CD8-positive, alpha-beta memory T cell (primary cell): ENCODE measurements around the gene C12orf76. TPM values are rescaled to one million over a fixed set of nuclear protein-coding genes. Genes with fewer than 3 reads are reported as not detected.

Experiments
- CTCF ChIA-PET: fragments of 350-600 bp; sonication (Branson Sonifier 250); formaldehyde crosslinking; loops from one replicate; lab custom pipeline; 2021; ENCODE audit warnings: antibody characterized with exemption; lab: Charles Lee
- POLR2A ChIA-PET: fragments of 350-600 bp; sonication (Branson Sonifier 250); formaldehyde crosslinking; loops from one replicate; lab custom pipeline; 2021; ENCODE audit warnings: antibody characterized with exemption; lab: Charles Lee
- DNase-seq, 5 donors: peaks; one replicate each; pipeline versions ENCODE4 v3.0.0 to v3.0.0-alpha.2; 2020 to 2022; ENCODE audit warnings: mixed read lengths in 1 of 5
- H3K27ac ChIP-seq: one replicate; pipeline ENCODE4 v1.7.0; 2013; ENCODE audit warnings: low read depth, mild to moderate bottlenecking, low read length, moderate library complexity
- H3K27me3 ChIP-seq: 2 replicates; pipeline ENCODE4 v1.7.0; 2013; ENCODE audit warnings: low read length, mild to moderate bottlenecking; ENCODE audit not compliant: insufficient read depth, poor library complexity, severe bottlenecking
- H3K36me3 ChIP-seq: 2 replicates; pipeline ENCODE4 v1.7.0; 2013; ENCODE audit warnings: mild to moderate bottlenecking, low read length, moderate library complexity; ENCODE audit not compliant: insufficient read depth
- H3K4me1 ChIP-seq: 2 replicates; pipeline ENCODE4 v1.7.0; 2013; ENCODE audit warnings: mild to moderate bottlenecking, low read length, moderate library complexity; ENCODE audit not compliant: insufficient read depth
- H3K4me3 ChIP-seq: 2 replicates; pipeline ENCODE4 v1.7.0; 2013; ENCODE audit warnings: mild to moderate bottlenecking, low read length
- H3K9me3 ChIP-seq: 2 replicates; pipeline ENCODE4 v1.7.0; 2013; ENCODE audit warnings: mild to moderate bottlenecking, low read length
- H3K27ac Mint-ChIP-seq, 8 donors: one replicate each; pipeline ENCODE4 v1.8.0; 2020 to 2021; ENCODE audit warnings: mixed read lengths in 8 of 8, mild to moderate bottlenecking in 6 of 8, inconsistent platforms in 3 of 8, moderate library complexity in 3 of 8
- H3K27me3 Mint-ChIP-seq, 2 donors: one replicate each; pipeline ENCODE4 v1.8.0; 2020 to 2021; ENCODE audit warnings: mixed read lengths in 2 of 2, mild to moderate bottlenecking in 1 of 2, moderate library complexity in 1 of 2
- H3K36me3 Mint-ChIP-seq, 3 donors: one replicate each; pipeline ENCODE4 v1.8.0; 2020 to 2021; ENCODE audit warnings: mixed read lengths in 3 of 3, inconsistent platforms in 1 of 3, mild to moderate bottlenecking in 1 of 3
- H3K4me1 Mint-ChIP-seq, 3 donors: one replicate each; pipeline ENCODE4 v1.8.0; 2020 to 2021; ENCODE audit warnings: mixed read lengths in 3 of 3, inconsistent platforms in 1 of 3, mild to moderate bottlenecking in 1 of 3
- H3K4me3 Mint-ChIP-seq, 7 donors: one replicate each; pipeline ENCODE4 v1.8.0; 2020 to 2021; ENCODE audit warnings: mixed read lengths in 7 of 7, mild to moderate bottlenecking in 6 of 7, moderate library complexity in 4 of 7, inconsistent platforms in 2 of 7
- H3K9me3 Mint-ChIP-seq, 5 donors: one replicate each; pipeline ENCODE4 v1.8.0; 2020 to 2022; ENCODE audit warnings: mixed read lengths in 5 of 5, mild to moderate bottlenecking in 3 of 5, moderate library complexity in 2 of 5, inconsistent platforms in 1 of 5
- polyA plus RNA-seq: library from polyadenylated mRNA; unstranded; fragments of 300-500 nt; fragmentation: Illumina TruSeq; gene quantifications from one replicate; pipeline ENCODE4 v1.2.3, GENCODE V29; 2021
- total RNA-seq, 2 experiments: library from RNA; stranded (reverse); gene quantifications; one replicate each; pipeline ENCODE4 v1.2.3, GENCODE V29; 2021

The C12orf76 gene
- total and polyA plus RNA-seq, 3 experiments from 2014 or later, result 11.7 to 17.3 (median 12.7) TPM

- peaks cover 70 to 83% (median 73%) of the 10 kb centered on the region in 3 donors for H3K4me1 Mint-ChIP-seq
- DNase-seq, result no peak
- H3K27me3 Mint-ChIP-seq, result no peaks in the 10 kb centered on the region
- peak overlapping the region; percentile 76 for H3K27ac ChIP-seq
- peak overlapping the region; percentile 80 to 97 (median 92) for H3K27ac Mint-ChIP-seq
- H3K36me3 ChIP-seq, result no peaks in the 10 kb centered on the region
- ChIA-PET CTCF (interaction anchor here (1.3 kb wide), 1 partner anchor 31 kb away, joined by 3 read pairs; no protein-coding TSS in a partner anchor), POLR2A (no interaction called here)
- H3K9me3 ChIP-seq, result no peaks in the 10 kb centered on the region
- peaks cover 46% of the 10 kb centered on the region for H3K4me1 ChIP-seq
- H3K4me3 ChIP-seq, result peak overlapping the region; percentile 77
- peaks cover 0 to 36% (median 0%) of the 10 kb centered on the region in 3 donors for H3K36me3 Mint-ChIP-seq
- no peaks in the 10 kb centered on the region for H3K9me3 Mint-ChIP-seq
- no peaks in the 10 kb centered on the region for H3K27me3 ChIP-seq
- peak overlapping the region; percentile 82 to 98 (median 92) for H3K4me3 Mint-ChIP-seq
Observed at GRCh38 chr12:109996483-109996853, 51.9 kb downstream of the C12orf76 start.

- Mint-ChIP-seq H3K4me3 (peak within 1 kb of the TSS; percentile 88 to 100 (median 97)), H3K4me1 (peaks cover 71 to 82% (median 74%) of the 10 kb centered on the region in 3 donors), H3K27ac (peak within 1 kb of the TSS; percentile 81 to 99 (median 96)), H3K27me3 (no peaks in the 10 kb centered on the region), H3K36me3 (peaks cover 0 to 41% (median 0%) of the 10 kb centered on the region in 3 donors), H3K9me3 (no peaks in the 10 kb centered on the region)
- peak; percentile 93 to 97 (median 93) for DNase-seq
- H3K27ac ChIP-seq, result peak within 1 kb of the TSS; percentile 76
- H3K4me3 ChIP-seq, result peak within 1 kb of the TSS; percentile 77
- no peaks in the 10 kb centered on the region for H3K9me3 ChIP-seq
- POLR2A ChIA-PET, result interaction anchor here (0.6 to 1.0 kb wide), 2 partner anchors 506 to 610 kb away, joined by 3 to 6 read pairs; partner anchors contain the start of genes RAD9B and VPS29
- CTCF ChIA-PET, result interaction anchor here (1.3 to 1.8 kb wide), 2 partner anchors 18 to 31 kb away, joined by 3 to 5 read pairs; no protein-coding TSS in a partner anchor
- H3K36me3 ChIP-seq, result no peaks in the 10 kb centered on the region
- H3K4me1 ChIP-seq, result peaks cover 43% of the 10 kb centered on the region
- no peaks in the 10 kb centered on the region for H3K27me3 ChIP-seq
Observed at GRCh38 chr12:109995686-109996482, 52.4 kb downstream of the C12orf76 start, which contains the start of gene GIT2. GIT2 (minus strand) TSS chr12:109996368; CDS start chr12:109996224, 144 bp downstream.

- POLR2A ChIA-PET, result interaction anchor here (1.0 to 1.5 kb wide), 2 partner anchors 28 to 507 kb away, joined by 3 to 4 read pairs; partner anchors contain the start of genes RAD9B and VPS29
- H3K4me3 ChIP-seq, result peak overlapping the region; percentile 77
Observed at GRCh38 chr12:109995361-109995685, 53.0 kb downstream of the C12orf76 start.

GRCh38 chr12:109994401-109995175, 53.7 kb downstream of the C12orf76 start:
- Histone ChIP-seq H3K4me3 (peak overlapping the region; percentile 77), H3K36me3 (peaks cover 8% of the 10 kb centered on the region), H3K4me1 (peaks cover 37% of the 10 kb centered on the region), H3K27me3 (no peaks in the 10 kb centered on the region), H3K27ac (peak overlapping the region; percentile 76), H3K9me3 (no peaks in the 10 kb centered on the region)
- peaks cover 0 to 49% (median 1%) of the 10 kb centered on the region in 3 donors for H3K36me3 Mint-ChIP-seq
- POLR2A ChIA-PET, result interaction anchor here (1.0 to 1.5 kb wide), 2 partner anchors 27 to 507 kb away, joined by 3 to 4 read pairs; partner anchors contain the start of genes RAD9B and VPS29
- H3K27ac Mint-ChIP-seq, result peak overlapping the region; percentile 74 to 99 (median 96)
- H3K27me3 Mint-ChIP-seq, result no peaks in the 10 kb centered on the region
- H3K4me3 Mint-ChIP-seq, result peak overlapping the region; percentile 88 to 98 (median 97)
- H3K4me1 Mint-ChIP-seq, result peaks cover 66 to 83% (median 74%) of the 10 kb centered on the region in 3 donors
- DNase-seq, result peak in 1 of 5 donors; percentile 13
- CTCF ChIA-PET, result interaction anchor here (1.0 to 1.8 kb wide), 3 partner anchors 19 to 93 kb away, joined by 3 to 5 read pairs (median 3); no protein-coding TSS in a partner anchor
- H3K9me3 Mint-ChIP-seq, result no peaks in the 10 kb centered on the region

More at GRCh38 chr12:109995361-109995685, 53.0 kb downstream of the C12orf76 start:
- H3K9me3 Mint-ChIP-seq, result no peaks in the 10 kb centered on the region
- peaks cover 70 to 81% (median 74%) of the 10 kb centered on the region in 3 donors for H3K4me1 Mint-ChIP-seq
- DNase-seq, result no peak
- H3K27me3 Mint-ChIP-seq, result no peaks in the 10 kb centered on the region
- H3K36me3 Mint-ChIP-seq, result peaks cover 0 to 47% (median 0%) of the 10 kb centered on the region in 3 donors
- Histone ChIP-seq H3K27me3 (no peaks in the 10 kb centered on the region), H3K4me1 (peaks cover 39% of the 10 kb centered on the region), H3K9me3 (no peaks in the 10 kb centered on the region), H3K27ac (peak overlapping the region; percentile 76), H3K36me3 (peaks cover 5% of the 10 kb centered on the region)
- H3K4me3 Mint-ChIP-seq, result peak overlapping the region; percentile 88 to 98 (median 97)
- CTCF ChIA-PET, result interaction anchor here (1.0 to 1.8 kb wide), 3 partner anchors 18 to 94 kb away, joined by 3 to 5 read pairs (median 3); no protein-coding TSS in a partner anchor
- peak overlapping the region; percentile 74 to 99 (median 96) for H3K27ac Mint-ChIP-seq

- Histone ChIP-seq H3K4me3 (no peak overlapping the region), H3K36me3 (peaks cover 23% of the 10 kb centered on the region), H3K27me3 (no peaks in the 10 kb centered on the region), H3K4me1 (peaks cover 30% of the 10 kb centered on the region), H3K9me3 (no peaks in the 10 kb centered on the region), H3K27ac (no peak overlapping the region)
- peak overlapping the region in 6 of 7 donors; percentile 16 to 98 (median 74) for H3K4me3 Mint-ChIP-seq
- H3K27me3 Mint-ChIP-seq, result no peaks in the 10 kb centered on the region
- POLR2A ChIA-PET, result interaction anchor here (0.7 kb wide), 1 partner anchor 9 kb away, joined by 3 read pairs; no protein-coding TSS in a partner anchor
- peaks cover 59 to 82% (median 68%) of the 10 kb centered on the region in 3 donors for H3K4me1 Mint-ChIP-seq
- H3K9me3 Mint-ChIP-seq, result no peaks in the 10 kb centered on the region
- peaks cover 3 to 58% (median 5%) of the 10 kb centered on the region in 3 donors for H3K36me3 Mint-ChIP-seq
- H3K27ac Mint-ChIP-seq, result peak overlapping the region in 7 of 8 donors; percentile 71 to 98 (median 79)
- CTCF ChIA-PET, result interaction anchor here (0.8 to 1.5 kb wide), 3 partner anchors 9 to 32 kb away, joined by 3 to 4 read pairs (median 4); no protein-coding TSS in a partner anchor
- no peak for DNase-seq
Observed at GRCh38 chr12:109993091-109993490, 55.2 kb downstream of the C12orf76 start.

- Histone ChIP-seq H3K27me3 (no peaks in the 10 kb centered on the region), H3K4me3 (no peak overlapping the region), H3K27ac (no peak overlapping the region), H3K4me1 (peaks cover 25% of the 10 kb centered on the region), H3K36me3 (peaks cover 30% of the 10 kb centered on the region), H3K9me3 (no peaks in the 10 kb centered on the region)
- POLR2A ChIA-PET, result no interaction called here
- Mint-ChIP-seq H3K4me3 (peak overlapping the region in 1 of 7 donors; percentile 32), H3K9me3 (no peaks in the 10 kb centered on the region), H3K4me1 (peaks cover 51 to 78% (median 65%) of the 10 kb centered on the region in 3 donors), H3K36me3 (peaks cover 9 to 68% (median 10%) of the 10 kb centered on the region in 3 donors), H3K27me3 (no peaks in the 10 kb centered on the region), H3K27ac (peak overlapping the region in 4 of 8 donors; percentile 6 to 57 (median 43))
- no peak for DNase-seq
- CTCF ChIA-PET, result no interaction called here
Observed at GRCh38 chr12:109991586-109991985, 56.7 kb downstream of the C12orf76 start.
